ENCODE data around the gene RUFY3. TPM values are rescaled to one million over a fixed set of nuclear protein-coding genes. Genes with fewer than 3 reads are reported as not detected.

RUFY3 gene
- total and polyA plus RNA-seq, 2 of the 13 experiments (the other 11 are each of a cell fraction or from before 2014, with no cell fraction given), result 17.9 to 25.3 TPM

GRCh38 chr4:70687821-70688794 lies 33.7 kb upstream of the RUFY3 start, which contains the start of gene UTP3 (continued):
- TF ChIP-seq REPIN1 (CRISPR knock-in tag; IDR thresholded peaks at IDR 0.05; ENCODE audit: borderline replicate concordance, low read depth) (peak; percentile 87), ZNF33A (CRISPR knock-in tag; IDR thresholded peaks at IDR 0.05; ENCODE audit: borderline replicate concordance) (no peak), CENPT (CRISPR knock-in tag; IDR thresholded peaks at IDR 0.05; ENCODE audit: low read depth) (no peak), TBX3 (IDR thresholded peaks at IDR 0.05; ENCODE audit: borderline replicate concordance) (peak; percentile 68; the same call in 1 of the 2 replicates), XRCC5 (optimal IDR thresholded peaks at IDR 0.05; ENCODE audit: low read length) (peak; percentile 99), ZNF235 (CRISPR knock-in tag; IDR thresholded peaks at IDR 0.05; ENCODE audit: borderline replicate concordance) (no peak), ZNF24 (IDR thresholded peaks at IDR 0.05) (peak; percentile 81), PBX3 (CRISPR knock-in tag; IDR thresholded peaks at IDR 0.05; ENCODE audit: borderline replicate concordance) (no peak; the same call in 1 of the 2 replicates), ZHX2 (IDR thresholded peaks at IDR 0.05; ENCODE audit: low read depth) (peak; percentile 82), ZHX2 (CRISPR knock-in tag; IDR thresholded peaks at IDR 0.05; ENCODE audit: borderline replicate concordance) (peak; percentile 79; the same call in 1 of the 2 replicates), SIX4 (CRISPR knock-in tag; IDR thresholded peaks at IDR 0.05) (no peak; the same call in 1 of the 2 replicates), JUNB (CRISPR knock-in tag; IDR thresholded peaks at IDR 0.05; ENCODE audit: borderline replicate concordance) (0 out of 2 replicates have a peak, but pooled peaks have one; percentile 29), PRDM10 (CRISPR knock-in tag; IDR thresholded peaks at IDR 0.05; ENCODE audit: low read depth) (peak; percentile 77; the same call in 1 of the 2 replicates), NFIB (CRISPR knock-in tag; IDR thresholded peaks at IDR 0.05; ENCODE audit: borderline replicate concordance) (no peak), RORA (CRISPR knock-in tag; IDR thresholded peaks at IDR 0.05) (no peak), NR2F2 (IDR thresholded peaks at IDR 0.05; ENCODE audit: borderline replicate concordance, low read depth) (no peak; the same call in 1 of the 2 replicates)
